Fibroblast of lung (primary cell): ENCODE measurements around the gene CPS1. TPM values are rescaled to one million over a fixed set of nuclear protein-coding genes. Genes with fewer than 3 reads are reported as not detected.

Experiments used
- DNase-seq, 2 donors: peaks; one replicate each; pipeline versions ENCODE4 v3.0.0 to v3.0.0-alpha.2; 2010; ENCODE audit warnings: low read depth in 2 of 2
- H2AFZ ChIP-seq: 2 replicates; pipeline ENCODE4 v1.5.1; 2012; ENCODE audit warnings: low read length, control low read depth, inconsistent platforms
- H3K27ac ChIP-seq: 2 replicates; pipeline ENCODE4 v1.5.1; 2011; ENCODE audit warnings: low read length, control low read depth; ENCODE audit not compliant: insufficient read depth
- H3K27me3 ChIP-seq: 2 replicates; pipeline ENCODE4 v1.5.1; 2011; ENCODE audit warnings: mild to moderate bottlenecking, low read length; ENCODE audit not compliant: control insufficient read depth, insufficient read depth
- H3K36me3 ChIP-seq: 2 replicates; pipeline ENCODE4 v1.5.1; 2011; ENCODE audit warnings: low read length; ENCODE audit not compliant: control insufficient read depth, insufficient read depth
- H3K4me1 ChIP-seq: 2 replicates; pipeline ENCODE4 v1.5.1; 2011; ENCODE audit warnings: low read length; ENCODE audit not compliant: control insufficient read depth, insufficient read depth; ENCODE audit errors: extremely low read depth
- H3K4me2 ChIP-seq: 2 replicates; pipeline ENCODE4 v1.5.1; 2011; ENCODE audit warnings: low read length, control low read depth; ENCODE audit not compliant: insufficient read depth; ENCODE audit errors: extremely low read depth
- H3K4me3 ChIP-seq, 4 experiments: fragments of 200-600 bp in 1 of 4; sonication (generic) in 1 of 4; replicated peaks in 1 of 4; 2 replicates each; pipeline ENCODE4 v1.5.1; 2011 to 2016; ENCODE audit warnings: low read length in 4 of 4, low read depth in 3 of 4, mild to moderate bottlenecking in 3 of 4, control low read depth in 2 of 4, inconsistent platforms in 1 of 4, mixed read lengths in 1 of 4; ENCODE audit not compliant: insufficient read depth in 1 of 4; ENCODE audit errors: control extremely low read depth in 1 of 4
- H3K79me2 ChIP-seq: 2 replicates; pipeline ENCODE4 v1.5.1; 2012; ENCODE audit warnings: mild to moderate bottlenecking, low read length, inconsistent platforms; ENCODE audit not compliant: control insufficient read depth, insufficient read depth
- H3K9ac ChIP-seq: 2 replicates; pipeline ENCODE4 v1.5.1; 2011; ENCODE audit warnings: mild to moderate bottlenecking, low read length, control low read depth; ENCODE audit not compliant: insufficient read depth
- H3K9me3 ChIP-seq: 2 replicates; pipeline ENCODE4 v1.5.1; 2012; ENCODE audit warnings: low read depth, low read length; ENCODE audit not compliant: control insufficient read depth, insufficient read depth
- H4K20me1 ChIP-seq: 2 replicates; pipeline ENCODE4 v1.5.1; 2011; ENCODE audit warnings: low read length; ENCODE audit not compliant: control insufficient read depth, insufficient read depth; ENCODE audit errors: extremely low read depth
- EZH2 ChIP-seq: IDR thresholded peaks from 2 replicates; pipeline ENCODE4 v1.5.1; 2012; ENCODE audit warnings: low read length, control low read depth, mild to moderate bottlenecking; ENCODE audit errors: missing control alignments
- polyA plus RNA-seq, 2 donors: library from polyadenylated mRNA; depleted of rRNA in 1 of 2; stranded (reverse) in 1 of 2; unstranded in 1 of 2; fragments of >200 nt; gene quantifications; 2 replicates each; pipeline ENCODE4 v1.2.1, GENCODE V29; 2011 to 2012; ENCODE audit warnings: missing spikeins in 1 of 2
- total RNA-seq: library from RNA; depleted of rRNA; stranded (reverse); fragments of >200 nt; gene quantifications from 2 replicates; pipeline ENCODE4 v1.2.1, GENCODE V29; 2014

CPS1 gene
- total and polyA plus RNA-seq, 2 donors (not counting 1 experiment from before 2014, with no cell fraction given), result 25.7 to 27.4 TPM

DNA sequence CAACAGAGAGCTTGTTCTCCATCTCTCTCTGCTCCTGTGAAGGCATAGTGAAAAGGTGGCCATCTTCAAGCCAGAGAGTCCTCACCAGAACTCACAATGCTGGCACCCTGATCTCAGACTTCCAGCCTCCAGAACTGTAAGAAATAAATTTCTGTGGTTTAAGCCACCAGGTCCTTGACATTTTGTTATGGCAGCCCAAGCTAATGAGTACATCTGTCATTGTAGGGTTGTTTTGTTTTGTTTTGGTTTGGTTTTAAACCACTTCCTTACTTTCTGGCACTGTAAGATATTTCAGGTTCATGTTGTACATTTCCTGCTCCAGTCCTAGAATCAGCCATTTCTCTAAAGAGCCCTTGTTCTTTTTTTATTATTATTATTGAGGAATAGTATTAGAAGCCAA lies 171.2 kb downstream of the CPS1 start:
- Histone ChIP-seq H3K4me3 (no peak overlapping the region), H3K36me3 (no peaks in the 10 kb centered on the region)

More for the DNA sequence above, 171.2 kb downstream of the CPS1 start:
- DNase-seq, result no peak
- no peak overlapping the region for H2AFZ ChIP-seq
- H4K20me1 ChIP-seq, result no peaks in the 10 kb centered on the region
- H3K27ac ChIP-seq, result no peak overlapping the region
- H3K4me1 ChIP-seq, result no peaks in the 10 kb centered on the region
- H3K9ac ChIP-seq, result no peak overlapping the region
- H3K79me2 ChIP-seq, result no peaks in the 10 kb centered on the region
- no peaks in the 10 kb centered on the region for H3K27me3 ChIP-seq
- H3K4me2 ChIP-seq, result no peak overlapping the region
- no peak for TF ChIP-seq EZH2
- no peaks in the 10 kb centered on the region for H3K9me3 ChIP-seq

Other genes with a start within 250 kb of the CPS1 start
- gene MYL1, start 241.4 kb upstream of the CPS1 start, total RNA-seq, result not detected in 2 replicates
- not detected in 2 replicates for gene MYL1, start 241.4 kb upstream of the CPS1 start, polyA plus RNA-seq
- gene LANCL1, start 79.8 kb upstream of the CPS1 start, total RNA-seq, result 32.6 and 56.1 TPM in 2 replicates
- gene LANCL1, start 79.8 kb upstream of the CPS1 start, polyA plus RNA-seq, result 55.1 and 71.8 TPM in 2 replicates